SK-N-SH (cell line): ENCODE data around the gene CNTNAP2. TPM values are rescaled to one million over a fixed set of nuclear protein-coding genes. Genes with fewer than 3 reads are reported as not detected.

Experiments used
- CTCF ChIA-PET: fragments of 300-600, 350-600 bp; formaldehyde crosslinking; extraction: SDS; loops from one replicate; lab custom pipeline; 2021; lab: Yijun Ruan, JAX
- POLR2A ChIA-PET: fragments of 350-600 bp; sonication (Branson Sonifier 250); formaldehyde crosslinking; extraction: SDS; loops from one replicate; lab custom pipeline; 2020; ENCODE audit warnings: antibody characterized with exemption, inconsistent platforms; lab: Yijun Ruan, JAX
- DNase-seq: peaks from one replicate; pipeline ENCODE4 v3.0.0; 2012
- H2AFZ ChIP-seq: fragments of 200-600 bp; sonication (generic); 2 replicates; pipeline ENCODE4 v1.8.1; 2016; ENCODE audit warnings: antibody characterized with exemption, mild to moderate bottlenecking, low read depth
- H3F3A ChIP-seq: fragments of 200-600 bp; sonication (generic); replicated peaks from 2 replicates; pipeline ENCODE3; 2016; ENCODE audit warnings: antibody characterized with exemption, mild to moderate bottlenecking; ENCODE audit not compliant: insufficient read depth
- H3K27ac ChIP-seq, 2 experiments: fragments of 200-500 bp in 1 of 2; fragments of 200-600 bp in 1 of 2; sonication (Bioruptor generic) in 1 of 2; sonication (generic), shearing (Covaris generic) in 1 of 2; 2 replicates each; pipeline versions ENCODE4 v1.5.1 to v1.6.1; 2014 to 2016; ENCODE audit warnings: low read depth in 2 of 2, inconsistent platforms in 1 of 2, low read length in 1 of 2, mild to moderate bottlenecking in 1 of 2, mixed read lengths in 1 of 2
- H3K27me3 ChIP-seq: fragments of 200-600 bp; sonication (generic), shearing (Covaris generic); 2 replicates; pipeline ENCODE4 v1.6.1; 2016; ENCODE audit warnings: mixed run types; ENCODE audit not compliant: insufficient read depth
- H3K36me3 ChIP-seq, 2 experiments: fragments of 200-500 bp in 1 of 2; fragments of 200-600 bp in 1 of 2; sonication (Bioruptor generic) in 1 of 2; sonication (generic) in 1 of 2; replicated peaks in 1 of 2; 2 replicates each; pipeline versions ENCODE3 to v1.5.1; 2014 to 2016; ENCODE audit warnings: low read length in 1 of 2, mild to moderate bottlenecking in 1 of 2; ENCODE audit not compliant: insufficient read depth in 2 of 2, control insufficient read depth in 1 of 2
- H3K4me1 ChIP-seq, 2 experiments: fragments of 200-500 bp in 1 of 2; fragments of 200-600 bp in 1 of 2; sonication (Bioruptor generic) in 1 of 2; sonication (generic), shearing (Covaris generic) in 1 of 2; 2 replicates each; pipeline versions ENCODE4 v1.5.1 to v1.6.1; 2014 to 2016; ENCODE audit warnings: low read depth in 1 of 2, low read length in 1 of 2, mixed run types in 1 of 2; ENCODE audit not compliant: insufficient read depth in 2 of 2, control insufficient read depth in 1 of 2
- H3K4me2 ChIP-seq: fragments of 200-600 bp; sonication (generic), shearing (Covaris generic); 2 replicates; pipeline ENCODE4 v1.6.1; 2017; ENCODE audit warnings: mixed run types
- H3K4me3 ChIP-seq, 2 experiments: fragments of 200-500 bp in 1 of 2; fragments of 200-600 bp in 1 of 2; sonication (Bioruptor generic) in 1 of 2; sonication (generic), shearing (Covaris generic) in 1 of 2; 2 replicates each; pipeline versions ENCODE4 v1.5.1 to v1.8.1; 2014 to 2016; ENCODE audit warnings: low read depth in 2 of 2, inconsistent platforms in 1 of 2, low read length in 1 of 2, mild to moderate bottlenecking in 1 of 2, mixed read lengths in 1 of 2, moderate library complexity in 1 of 2
- H3K79me2 ChIP-seq: fragments of 200-600 bp; sonication (generic); 2 replicates; pipeline ENCODE4 v1.8.1; 2017; ENCODE audit warnings: mild to moderate bottlenecking; ENCODE audit not compliant: insufficient read depth
- H3K9ac ChIP-seq: fragments of 200-600 bp; sonication (generic); 2 replicates; pipeline ENCODE4 v1.6.1; 2017; ENCODE audit warnings: mixed run types
- H3K9me2 ChIP-seq: fragments of 200-600 bp; sonication (generic); 2 replicates; pipeline ENCODE4 v1.6.1; 2017; ENCODE audit warnings: mixed run types
- H3K9me3 ChIP-seq: fragments of 200-600 bp; sonication (generic); 2 replicates; pipeline ENCODE4 v1.6.1; 2017; ENCODE audit warnings: mixed run types, mild to moderate bottlenecking, moderate library complexity
- H4K20me1 ChIP-seq: fragments of 200-600 bp; sonication (generic); 2 replicates; pipeline ENCODE4 v1.6.1; 2017; ENCODE audit warnings: mild to moderate bottlenecking, mixed run types; ENCODE audit not compliant: insufficient read depth
- EZH2phosphoT487 ChIP-seq: fragments of 200-600 bp; sonication (generic); IDR thresholded peaks from 2 replicates; pipeline ENCODE4 v1.6.1; 2017; ENCODE audit warnings: low read depth, mixed run types, mild to moderate bottlenecking, antibody characterized with exemption, moderate library complexity, borderline replicate concordance
- FOSL2 ChIP-seq: IDR thresholded peaks from 2 replicates; pipeline ENCODE4 v1.4.0; 2012; ENCODE audit warnings: low read depth, mild to moderate bottlenecking, moderate library complexity, borderline replicate concordance
- FOXJ3 ChIP-seq: sonication (generic); formaldehyde crosslinking; IDR thresholded peaks from 2 replicates; pipeline ENCODE4 v1.5.1; 2020; ENCODE audit warnings: mild to moderate bottlenecking, missing genetic modification reagents
- FOXM1 ChIP-seq: IDR thresholded peaks from 2 replicates; pipeline ENCODE4 v1.4.0; 2012; ENCODE audit warnings: low read depth, mild to moderate bottlenecking
- GABPA ChIP-seq: IDR thresholded peaks from 2 replicates; pipeline ENCODE4 v1.4.0; 2012; ENCODE audit warnings: low read depth, mild to moderate bottlenecking
- GATA2 ChIP-seq: sonication (generic); formaldehyde crosslinking; IDR thresholded peaks from 2 replicates; pipeline ENCODE4 v1.5.0; 2020; ENCODE audit warnings: mild to moderate bottlenecking, missing genetic modification reagents
- MEF2A ChIP-seq: IDR thresholded peaks from 2 replicates; pipeline ENCODE4 v1.4.0; 2012; ENCODE audit warnings: low read depth, borderline replicate concordance
- MXI1 ChIP-seq: IDR thresholded peaks from 2 replicates; pipeline ENCODE4 v1.6.1; 2012; ENCODE audit warnings: mild to moderate bottlenecking, low read depth, low read length, improper control_type of control experiment
- NFIC ChIP-seq: IDR thresholded peaks from 2 replicates; pipeline ENCODE4 v1.4.0; 2012; ENCODE audit warnings: borderline replicate concordance
- NRF1 ChIP-seq: IDR thresholded peaks from 2 replicates; pipeline ENCODE4 v1.6.1; 2012; ENCODE audit warnings: low read depth, mild to moderate bottlenecking, low read length
- RXRA ChIP-seq: IDR thresholded peaks from 2 replicates; pipeline ENCODE4 v1.4.0; 2012; ENCODE audit warnings: low read depth, mild to moderate bottlenecking, borderline replicate concordance
- SMC3 ChIP-seq: IDR thresholded peaks from 2 replicates; pipeline ENCODE4 v1.6.1; 2012; ENCODE audit warnings: low read depth, low read length, improper control_type of control experiment
- TAF1 ChIP-seq: IDR thresholded peaks from 2 replicates; pipeline ENCODE4 v1.6.1; 2012; ENCODE audit warnings: low read depth, mild to moderate bottlenecking, low read length, moderate library complexity, borderline replicate concordance
- TCF12 ChIP-seq: IDR thresholded peaks from 2 replicates; pipeline ENCODE4 v1.4.0; 2012
- TEAD4 ChIP-seq: IDR thresholded peaks from 2 replicates; pipeline ENCODE4 v1.4.0; 2012; ENCODE audit warnings: mild to moderate bottlenecking, borderline replicate concordance; ENCODE audit not compliant: insufficient read depth
- YY1 ChIP-seq: IDR thresholded peaks from 2 replicates; pipeline ENCODE4 v1.4.0; 2012; ENCODE audit warnings: low read depth, mild to moderate bottlenecking
- WGBS: methylation state at CpG from one replicate; pipeline ENCODE4 v1.1.6; 2017; ENCODE audit warnings: low lambda C conversion rate; 5-methylcytosine and 5-hydroxymethylcytosine counted together
- polyA plus RNA-seq, 3 experiments: library from polyadenylated mRNA; depleted of rRNA; stranded (reverse); fragments of >200 nt; gene quantifications; 2 replicates each; pipeline ENCODE4 v1.2.3, GENCODE V29; 2012
- TF ChIP-seq, protein P1 (sequence below): IDR thresholded peaks from 2 replicates; pipeline ENCODE4 v1.6.1; 2012; ENCODE audit warnings: mild to moderate bottlenecking, low read depth, low read length, moderate library complexity
- TF ChIP-seq, protein P2 (sequence below): fragments of 150-350 bp; IDR thresholded peaks from 2 replicates; pipeline ENCODE4 v1.6.1; 2017; ENCODE audit warnings: antibody characterized with exemption, low read length, low read depth, borderline replicate concordance
- TF ChIP-seq, protein P3 (sequence below): fragments of 200-600 bp; sonication (generic); IDR thresholded peaks from 2 replicates; pipeline ENCODE4 v1.6.1; 2017; ENCODE audit warnings: antibody characterized with exemption, mild to moderate bottlenecking, moderate library complexity
- TF ChIP-seq, protein P4 (sequence below): IDR thresholded peaks from 2 replicates; pipeline ENCODE4; 2012

Gene CNTNAP2
- polyA plus RNA-seq, 1 of the 3 experiments (the other 2 are of a cell fraction), result 3.4 TPM

DNA sequence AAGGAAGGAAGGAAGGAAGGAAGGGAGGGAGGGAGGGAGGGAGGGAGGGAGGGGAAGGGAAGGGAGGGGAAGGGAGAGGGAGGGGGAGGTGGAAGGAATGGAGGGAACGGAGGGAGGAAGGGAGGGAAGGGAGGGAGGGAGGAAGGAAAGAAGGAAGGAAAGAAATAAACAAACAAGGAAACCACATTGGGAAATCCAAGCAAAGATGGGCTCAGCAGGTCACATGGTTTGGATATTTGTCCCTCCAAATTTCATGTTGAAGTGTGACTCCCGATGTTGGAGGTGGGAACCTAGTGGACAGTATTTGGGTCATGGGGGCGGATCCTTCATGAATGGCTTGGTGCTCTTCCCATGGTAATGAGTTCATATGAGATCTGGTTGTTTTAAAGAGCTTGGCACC, 2019.4 kb downstream of the CNTNAP2 start (continued):
- TF ChIP-seq, protein P1, sequence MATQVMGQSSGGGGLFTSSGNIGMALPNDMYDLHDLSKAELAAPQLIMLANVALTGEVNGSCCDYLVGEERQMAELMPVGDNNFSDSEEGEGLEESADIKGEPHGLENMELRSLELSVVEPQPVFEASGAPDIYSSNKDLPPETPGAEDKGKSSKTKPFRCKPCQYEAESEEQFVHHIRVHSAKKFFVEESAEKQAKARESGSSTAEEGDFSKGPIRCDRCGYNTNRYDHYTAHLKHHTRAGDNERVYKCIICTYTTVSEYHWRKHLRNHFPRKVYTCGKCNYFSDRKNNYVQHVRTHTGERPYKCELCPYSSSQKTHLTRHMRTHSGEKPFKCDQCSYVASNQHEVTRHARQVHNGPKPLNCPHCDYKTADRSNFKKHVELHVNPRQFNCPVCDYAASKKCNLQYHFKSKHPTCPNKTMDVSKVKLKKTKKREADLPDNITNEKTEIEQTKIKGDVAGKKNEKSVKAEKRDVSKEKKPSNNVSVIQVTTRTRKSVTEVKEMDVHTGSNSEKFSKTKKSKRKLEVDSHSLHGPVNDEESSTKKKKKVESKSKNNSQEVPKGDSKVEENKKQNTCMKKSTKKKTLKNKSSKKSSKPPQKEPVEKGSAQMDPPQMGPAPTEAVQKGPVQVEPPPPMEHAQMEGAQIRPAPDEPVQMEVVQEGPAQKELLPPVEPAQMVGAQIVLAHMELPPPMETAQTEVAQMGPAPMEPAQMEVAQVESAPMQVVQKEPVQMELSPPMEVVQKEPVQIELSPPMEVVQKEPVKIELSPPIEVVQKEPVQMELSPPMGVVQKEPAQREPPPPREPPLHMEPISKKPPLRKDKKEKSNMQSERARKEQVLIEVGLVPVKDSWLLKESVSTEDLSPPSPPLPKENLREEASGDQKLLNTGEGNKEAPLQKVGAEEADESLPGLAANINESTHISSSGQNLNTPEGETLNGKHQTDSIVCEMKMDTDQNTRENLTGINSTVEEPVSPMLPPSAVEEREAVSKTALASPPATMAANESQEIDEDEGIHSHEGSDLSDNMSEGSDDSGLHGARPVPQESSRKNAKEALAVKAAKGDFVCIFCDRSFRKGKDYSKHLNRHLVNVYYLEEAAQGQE, result no peak

DNA sequence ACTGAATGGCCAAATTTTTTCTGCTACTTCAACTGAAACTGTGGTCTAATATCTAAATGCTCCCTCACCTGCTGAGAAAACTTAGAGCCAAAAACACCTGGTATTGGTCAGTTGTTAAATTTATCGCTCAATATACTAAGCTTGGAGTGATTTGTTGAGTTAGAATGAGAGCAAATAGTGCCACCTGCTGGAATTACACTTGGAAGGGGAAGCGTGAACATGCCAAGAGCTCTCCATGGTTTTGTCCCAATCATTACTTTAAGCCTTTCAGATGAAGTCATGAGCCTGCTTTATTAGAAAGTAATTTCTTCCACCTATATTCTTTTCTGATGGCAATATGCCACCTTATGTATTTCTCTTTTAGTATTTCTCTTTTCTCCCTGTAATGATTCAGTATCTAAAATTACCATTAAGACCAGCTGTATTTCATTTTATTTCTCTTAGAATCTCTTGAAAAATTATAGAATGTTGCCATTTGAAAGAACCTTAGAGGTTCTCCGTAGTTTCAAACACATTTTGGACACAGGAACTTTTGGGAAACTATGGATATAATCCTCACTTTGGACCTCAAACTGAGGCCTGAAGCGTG, 2026.2 kb downstream of the CNTNAP2 start:
- Histone ChIP-seq H3K27ac (no peak overlapping the region), H3K4me1 (peaks cover 0 to 16% of the 10 kb centered on the region in 2 experiments; a peak in 1 of 4 replicates), H3K9me3 (no peaks in the 10 kb centered on the region), H3K4me3 (no peak overlapping the region), H3K4me2 (no peak overlapping the region), H4K20me1 (no peaks in the 10 kb centered on the region), H3F3A (no peaks in the 10 kb centered on the region), H3K79me2 (no peaks in the 10 kb centered on the region), H3K36me3 (no peaks in the 10 kb centered on the region), H3K9ac (no peak overlapping the region), H3K9me2 (no peaks in the 10 kb centered on the region), H3K27me3 (no peaks in the 10 kb centered on the region), H2AFZ (no peak overlapping the region)
- ChIA-PET CTCF (interaction anchor here (0.6 to 5.1 kb wide), 60 partner anchors 10 to 1423 kb away, joined by 3 to 68 read pairs (median 4); no protein-coding TSS in a partner anchor), POLR2A (no interaction called here)
- WGBS, result 30% methylated on average over 4 of the region's 4 CpGs
- DNase-seq, result peak; percentile 62
- TF ChIP-seq MXI1 (no peak), NFIC (no peak), NRF1 (no peak), FOSL2 (no peak), SMC3 (peak; percentile 76), GATA2 (no peak), GABPA (no peak), TEAD4 (no peak), MEF2A (no peak), TAF1 (no peak), RXRA (no peak), YY1 (no peak), FOXJ3 (no peak), TCF12 (no peak), FOXM1 (no peak), EZH2phosphoT487 (no peak)
- TF ChIP-seq, protein P2, sequence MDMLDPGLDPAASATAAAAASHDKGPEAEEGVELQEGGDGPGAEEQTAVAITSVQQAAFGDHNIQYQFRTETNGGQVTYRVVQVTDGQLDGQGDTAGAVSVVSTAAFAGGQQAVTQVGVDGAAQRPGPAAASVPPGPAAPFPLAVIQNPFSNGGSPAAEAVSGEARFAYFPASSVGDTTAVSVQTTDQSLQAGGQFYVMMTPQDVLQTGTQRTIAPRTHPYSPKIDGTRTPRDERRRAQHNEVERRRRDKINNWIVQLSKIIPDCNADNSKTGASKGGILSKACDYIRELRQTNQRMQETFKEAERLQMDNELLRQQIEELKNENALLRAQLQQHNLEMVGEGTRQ, result no peak
- TF ChIP-seq, protein P1, result peak; percentile 90
- TF ChIP-seq, protein P3, sequence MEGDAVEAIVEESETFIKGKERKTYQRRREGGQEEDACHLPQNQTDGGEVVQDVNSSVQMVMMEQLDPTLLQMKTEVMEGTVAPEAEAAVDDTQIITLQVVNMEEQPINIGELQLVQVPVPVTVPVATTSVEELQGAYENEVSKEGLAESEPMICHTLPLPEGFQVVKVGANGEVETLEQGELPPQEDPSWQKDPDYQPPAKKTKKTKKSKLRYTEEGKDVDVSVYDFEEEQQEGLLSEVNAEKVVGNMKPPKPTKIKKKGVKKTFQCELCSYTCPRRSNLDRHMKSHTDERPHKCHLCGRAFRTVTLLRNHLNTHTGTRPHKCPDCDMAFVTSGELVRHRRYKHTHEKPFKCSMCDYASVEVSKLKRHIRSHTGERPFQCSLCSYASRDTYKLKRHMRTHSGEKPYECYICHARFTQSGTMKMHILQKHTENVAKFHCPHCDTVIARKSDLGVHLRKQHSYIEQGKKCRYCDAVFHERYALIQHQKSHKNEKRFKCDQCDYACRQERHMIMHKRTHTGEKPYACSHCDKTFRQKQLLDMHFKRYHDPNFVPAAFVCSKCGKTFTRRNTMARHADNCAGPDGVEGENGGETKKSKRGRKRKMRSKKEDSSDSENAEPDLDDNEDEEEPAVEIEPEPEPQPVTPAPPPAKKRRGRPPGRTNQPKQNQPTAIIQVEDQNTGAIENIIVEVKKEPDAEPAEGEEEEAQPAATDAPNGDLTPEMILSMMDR, result peak; percentile 95
- TF ChIP-seq, protein P4, sequence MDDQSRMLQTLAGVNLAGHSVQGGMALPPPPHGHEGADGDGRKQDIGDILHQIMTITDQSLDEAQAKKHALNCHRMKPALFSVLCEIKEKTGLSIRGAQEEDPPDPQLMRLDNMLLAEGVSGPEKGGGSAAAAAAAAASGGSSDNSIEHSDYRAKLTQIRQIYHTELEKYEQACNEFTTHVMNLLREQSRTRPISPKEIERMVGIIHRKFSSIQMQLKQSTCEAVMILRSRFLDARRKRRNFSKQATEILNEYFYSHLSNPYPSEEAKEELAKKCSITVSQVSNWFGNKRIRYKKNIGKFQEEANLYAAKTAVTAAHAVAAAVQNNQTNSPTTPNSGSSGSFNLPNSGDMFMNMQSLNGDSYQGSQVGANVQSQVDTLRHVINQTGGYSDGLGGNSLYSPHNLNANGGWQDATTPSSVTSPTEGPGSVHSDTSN, result no peak
